Brain microvascular endothelial cell (primary cell): Measurements from ENCODE around the gene ARHGEF4.
"Not testable (repeated sequence)": the region's sequence is repeated elsewhere in the genome, so short reads cannot be mapped to it uniquely, and the experiment has no call there.

Source experiments
- DNase-seq: peaks from one replicate; pipeline ENCODE4 v3.0.0-alpha.2; 2020
- H3K27ac ChIP-seq: fragments of 250-450 bp; sonication (Bioruptor Pico); 2 replicates; pipeline ENCODE4 v1.5.1; 2020; ENCODE audit warnings: mild to moderate bottlenecking, moderate library complexity
- H3K27me3 ChIP-seq: fragments of 250-450 bp; sonication (Bioruptor Pico); replicated peaks from 2 replicates; pipeline ENCODE4 v1.5.1; 2020; ENCODE audit warnings: mild to moderate bottlenecking
- H3K36me3 ChIP-seq: fragments of 250-450 bp; sonication (Bioruptor Pico); replicated peaks from 2 replicates; pipeline ENCODE4 v1.5.1; 2020; ENCODE audit warnings: mild to moderate bottlenecking
- H3K4me3 ChIP-seq: 2 replicates; pipeline ENCODE4 v1.5.1; 2011; ENCODE audit warnings: low read depth, mild to moderate bottlenecking, control low read depth, low read length, moderate library complexity
- in situ Hi-C: cut with HindIII; loops from 2 replicates; pipeline ENCODE4 v1.10.0; 2017; ENCODE audit warnings: low sequenced_read_pairs, low pct_ligation_motif_present
- TF ChIP-seq, protein P1 (sequence below): IDR thresholded peaks from 2 replicates; pipeline ENCODE4 v1.5.1; 2011; ENCODE audit warnings: low read depth, mild to moderate bottlenecking, moderate library complexity, low read length, control low read depth, inconsistent platforms; ENCODE audit errors: missing control alignments

Gene ARHGEF4

DNA sequence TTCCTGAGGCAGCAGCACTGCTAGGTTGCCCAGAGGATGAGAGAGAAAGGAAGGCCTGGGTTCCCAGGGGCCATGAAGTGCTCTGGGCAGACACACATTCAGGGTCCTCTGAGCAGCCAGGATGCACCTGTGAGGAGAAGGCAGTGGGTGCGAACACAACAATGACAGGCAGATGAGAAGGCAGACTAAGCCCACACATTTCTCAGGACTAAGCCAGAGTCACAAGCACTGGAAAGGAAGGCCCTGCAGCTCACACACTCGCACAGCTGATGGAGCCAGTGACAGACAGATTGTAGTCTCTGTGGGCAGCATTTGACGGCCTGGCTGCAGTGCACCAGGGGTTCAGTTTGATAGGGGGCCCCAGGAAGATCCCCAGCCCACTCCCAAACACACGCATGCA, 61.8 kb downstream of the ARHGEF4 start:
- DNase-seq = no peak
- Histone ChIP-seq H3K27ac (no peak overlapping the region), H3K27me3 (no peaks in the 10 kb centered on the region), H3K4me3 (no peak overlapping the region), H3K36me3 (no peaks in the 10 kb centered on the region)
- TF ChIP-seq, protein P1, sequence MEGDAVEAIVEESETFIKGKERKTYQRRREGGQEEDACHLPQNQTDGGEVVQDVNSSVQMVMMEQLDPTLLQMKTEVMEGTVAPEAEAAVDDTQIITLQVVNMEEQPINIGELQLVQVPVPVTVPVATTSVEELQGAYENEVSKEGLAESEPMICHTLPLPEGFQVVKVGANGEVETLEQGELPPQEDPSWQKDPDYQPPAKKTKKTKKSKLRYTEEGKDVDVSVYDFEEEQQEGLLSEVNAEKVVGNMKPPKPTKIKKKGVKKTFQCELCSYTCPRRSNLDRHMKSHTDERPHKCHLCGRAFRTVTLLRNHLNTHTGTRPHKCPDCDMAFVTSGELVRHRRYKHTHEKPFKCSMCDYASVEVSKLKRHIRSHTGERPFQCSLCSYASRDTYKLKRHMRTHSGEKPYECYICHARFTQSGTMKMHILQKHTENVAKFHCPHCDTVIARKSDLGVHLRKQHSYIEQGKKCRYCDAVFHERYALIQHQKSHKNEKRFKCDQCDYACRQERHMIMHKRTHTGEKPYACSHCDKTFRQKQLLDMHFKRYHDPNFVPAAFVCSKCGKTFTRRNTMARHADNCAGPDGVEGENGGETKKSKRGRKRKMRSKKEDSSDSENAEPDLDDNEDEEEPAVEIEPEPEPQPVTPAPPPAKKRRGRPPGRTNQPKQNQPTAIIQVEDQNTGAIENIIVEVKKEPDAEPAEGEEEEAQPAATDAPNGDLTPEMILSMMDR = no peak
- in situ Hi-C loops = no loop called here

DNA sequence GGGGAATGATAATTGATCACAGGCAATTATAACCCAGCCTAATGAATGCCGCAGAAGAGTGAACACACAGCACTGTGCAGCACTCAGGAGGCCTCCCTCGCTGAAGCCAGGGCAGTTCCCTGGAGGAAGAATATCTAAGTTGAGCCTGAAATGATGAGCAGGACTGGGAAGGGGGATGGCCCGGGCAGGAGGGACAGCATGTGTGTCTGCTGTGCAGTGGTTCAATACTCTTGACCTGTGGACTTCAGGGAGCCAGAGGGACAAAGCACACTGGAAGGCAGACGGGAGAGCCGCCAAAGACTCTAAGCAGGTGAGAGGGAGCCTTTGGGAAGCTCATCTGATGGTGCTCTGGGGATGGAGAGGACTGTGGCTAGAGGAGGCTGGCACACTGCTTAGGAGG, 62.6 kb downstream of the ARHGEF4 start:
- Histone ChIP-seq H3K36me3 (no peaks in the 10 kb centered on the region), H3K27ac (no peak overlapping the region), H3K4me3 (no peak overlapping the region), H3K27me3 (no peaks in the 10 kb centered on the region)
- DNase-seq = no peak
- in situ Hi-C loops = no loop called here
- TF ChIP-seq, protein P1 = no peak

GRCh38 chr2:130901061-130901460, 64.3 kb downstream of the ARHGEF4 start:
- Histone ChIP-seq H3K36me3 (no peaks in the 10 kb centered on the region), H3K27me3 (no peaks in the 10 kb centered on the region), H3K27ac (no peak overlapping the region), H3K4me3 (no peak overlapping the region)
- no peak for DNase-seq
- TF ChIP-seq, protein P1 = no peak
- in situ Hi-C loops = no loop called here

DNA sequence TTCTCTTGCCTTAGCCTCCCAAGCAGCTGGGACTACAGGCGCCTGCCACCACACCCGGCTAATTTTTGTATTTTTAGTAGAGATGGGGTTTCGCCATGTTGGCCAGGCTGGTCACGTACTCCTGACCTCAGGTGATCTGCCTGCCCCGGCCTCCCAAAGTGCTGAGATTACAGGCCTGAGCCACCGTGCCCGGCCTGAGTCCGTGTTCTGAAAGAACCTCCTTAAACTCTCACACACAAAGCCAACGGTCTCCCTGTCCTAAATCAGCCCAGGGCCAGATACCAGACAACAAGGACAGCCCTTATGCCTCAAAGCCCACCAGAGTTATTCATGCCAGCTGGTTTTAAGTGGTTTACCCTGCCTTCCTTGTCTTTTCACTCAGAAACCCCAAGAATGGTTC, 64.9 kb downstream of the ARHGEF4 start:
- H3K27ac ChIP-seq, H3K4me3 ChIP-seq, in situ Hi-C loops, H3K27me3 ChIP-seq, H3K36me3 ChIP-seq, DNase-seq: not testable (repeated sequence)

DNA sequence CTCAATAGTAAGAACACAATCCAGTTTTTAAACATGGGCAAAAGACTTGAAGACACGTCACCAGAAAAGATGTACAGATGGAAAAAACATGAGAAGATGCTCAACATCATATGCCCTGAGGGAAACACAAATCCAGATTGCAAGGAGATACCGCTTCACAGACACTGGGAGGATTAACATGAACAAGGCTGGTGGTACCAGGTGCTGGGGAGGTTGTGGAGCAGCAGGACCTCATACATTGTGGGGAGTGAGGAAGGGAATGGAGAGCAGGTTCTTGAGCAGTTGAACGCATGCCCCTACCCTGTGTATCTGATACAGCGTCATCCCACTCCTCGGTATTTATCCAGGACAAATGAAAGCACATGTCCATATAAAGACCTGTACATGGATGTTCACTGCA, 72.1 kb downstream of the ARHGEF4 start:
- in situ Hi-C loops = no loop called here
- no peak for DNase-seq
- TF ChIP-seq, protein P1 = no peak
- Histone ChIP-seq H3K27ac (no peak overlapping the region), H3K4me3 (no peak overlapping the region), H3K27me3 (no peaks in the 10 kb centered on the region), H3K36me3 (no peaks in the 10 kb centered on the region)

DNA sequence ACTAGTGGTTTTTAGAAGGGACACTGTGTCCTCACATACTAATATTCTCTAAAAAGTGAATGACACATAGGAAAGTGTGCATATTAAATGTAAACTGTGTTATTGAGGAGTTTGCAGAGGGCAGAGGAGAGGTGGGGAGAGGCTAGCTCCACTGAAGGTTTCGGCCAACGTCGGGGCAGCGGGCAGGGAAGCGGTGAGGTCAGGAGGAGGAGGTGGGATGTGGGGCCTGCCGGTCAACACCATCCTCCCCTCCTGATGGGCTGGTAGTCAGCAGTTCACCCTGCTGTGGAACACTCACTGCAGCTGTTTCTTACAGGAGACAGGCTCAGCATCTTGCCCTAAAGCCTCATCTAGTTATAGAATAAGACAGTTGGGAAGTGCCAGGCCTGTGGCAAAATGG, 74.2 kb downstream of the ARHGEF4 start:
- Histone ChIP-seq H3K27ac (no peak overlapping the region), H3K4me3 (no peak overlapping the region), H3K27me3 (peaks cover 5% of the 10 kb centered on the region), H3K36me3 (no peaks in the 10 kb centered on the region)
- TF ChIP-seq, protein P1 = no peak
- in situ Hi-C loops = no loop called here
- DNase-seq = no peak
